Hepatocyte (in vitro differentiated cells): ENCODE data around the gene MAGEH1.

Experiments used
- EZH2 ChIP-seq: fragments of 200-600 bp; sonication (generic); IDR thresholded peaks from 2 replicates; pipeline ENCODE4 v1.6.1; 2016; ENCODE audit warnings: antibody characterized with exemption, mild to moderate bottlenecking, borderline replicate concordance
- EZH2phosphoT487 ChIP-seq: fragments of 200-600 bp; sonication (generic); IDR thresholded peaks from one replicate; pipeline ENCODE4 v1.6.1; 2018; ENCODE audit warnings: antibody characterized with exemption, mild to moderate bottlenecking, low read depth, moderate library complexity; ENCODE audit not compliant: unreplicated experiment, severe bottlenecking
- TF ChIP-seq, protein P1 (sequence below): fragments of 200-600 bp; sonication (generic); IDR thresholded peaks from 2 replicates; pipeline ENCODE4 v1.5.1; 2016; ENCODE audit warnings: antibody characterized with exemption, mild to moderate bottlenecking; ENCODE audit not compliant: poor library complexity

DNA sequence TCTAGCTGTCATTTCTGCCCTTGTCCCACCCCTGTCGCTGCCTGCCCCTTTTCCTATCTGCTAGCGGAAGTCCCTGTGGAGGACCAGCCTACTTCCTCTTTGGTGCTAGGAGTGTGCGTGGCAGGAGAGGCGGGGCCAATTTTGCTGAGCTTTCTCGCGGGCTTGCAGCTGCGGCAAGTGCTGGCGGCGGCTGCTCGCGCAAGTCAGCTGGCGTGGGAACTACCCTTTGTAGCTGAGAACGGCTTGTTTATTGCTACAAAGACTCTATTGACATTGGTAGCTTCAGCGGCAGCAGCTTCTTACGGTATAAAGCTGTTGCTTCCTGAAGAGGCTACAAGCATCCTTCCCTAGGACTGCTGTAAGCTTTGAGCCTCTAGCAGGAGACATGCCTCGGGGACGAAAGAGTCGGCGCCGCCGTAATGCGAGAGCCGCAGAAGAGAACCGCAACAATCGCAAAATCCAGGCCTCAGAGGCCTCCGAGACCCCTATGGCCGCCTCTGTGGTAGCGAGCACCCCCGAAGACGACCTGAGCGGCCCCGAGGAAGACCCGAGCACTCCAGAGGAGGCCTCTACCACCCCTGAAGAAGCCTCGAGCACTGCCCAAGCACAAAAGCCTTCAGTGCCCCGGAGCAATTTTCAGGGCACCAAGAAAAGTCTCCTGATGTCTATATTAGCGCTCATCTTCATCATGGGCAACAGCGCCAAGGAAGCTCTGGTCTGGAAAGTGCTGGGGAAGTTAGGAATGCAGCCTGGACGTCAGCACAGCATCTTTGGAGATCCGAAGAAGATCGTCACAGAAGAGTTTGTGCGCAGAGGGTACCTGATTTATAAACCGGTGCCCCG lies at the start of gene MAGEH1:
- TF ChIP-seq, protein P1, sequence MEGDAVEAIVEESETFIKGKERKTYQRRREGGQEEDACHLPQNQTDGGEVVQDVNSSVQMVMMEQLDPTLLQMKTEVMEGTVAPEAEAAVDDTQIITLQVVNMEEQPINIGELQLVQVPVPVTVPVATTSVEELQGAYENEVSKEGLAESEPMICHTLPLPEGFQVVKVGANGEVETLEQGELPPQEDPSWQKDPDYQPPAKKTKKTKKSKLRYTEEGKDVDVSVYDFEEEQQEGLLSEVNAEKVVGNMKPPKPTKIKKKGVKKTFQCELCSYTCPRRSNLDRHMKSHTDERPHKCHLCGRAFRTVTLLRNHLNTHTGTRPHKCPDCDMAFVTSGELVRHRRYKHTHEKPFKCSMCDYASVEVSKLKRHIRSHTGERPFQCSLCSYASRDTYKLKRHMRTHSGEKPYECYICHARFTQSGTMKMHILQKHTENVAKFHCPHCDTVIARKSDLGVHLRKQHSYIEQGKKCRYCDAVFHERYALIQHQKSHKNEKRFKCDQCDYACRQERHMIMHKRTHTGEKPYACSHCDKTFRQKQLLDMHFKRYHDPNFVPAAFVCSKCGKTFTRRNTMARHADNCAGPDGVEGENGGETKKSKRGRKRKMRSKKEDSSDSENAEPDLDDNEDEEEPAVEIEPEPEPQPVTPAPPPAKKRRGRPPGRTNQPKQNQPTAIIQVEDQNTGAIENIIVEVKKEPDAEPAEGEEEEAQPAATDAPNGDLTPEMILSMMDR = no peak
- TF ChIP-seq EZH2phosphoT487 = no peak
- no peak for TF ChIP-seq EZH2
